IMR-90 (cell line): ENCODE data around the gene WRAP73. TPM values are rescaled to one million over a fixed set of nuclear protein-coding genes. Genes with fewer than 3 reads are reported as not detected.

ENCODE experiments used
- ATAC-seq: fragments of 200-7000 bp; cut with Tn5 transposase; 2 replicates; pipeline ENCODE4 v1.9.1; 2020; ENCODE audit warnings: low read depth, mild to moderate bottlenecking, moderate library complexity
- BruUV-seq: library from RNA; stranded (reverse); fragments of 400-500 nt; replicated peaks from 2 replicates; lab custom pipeline; 2021; lab: Mats Ljungman, UMichigan
- CTCF ChIA-PET: fragments of 300-600 bp; formaldehyde crosslinking; extraction: SDS; loops from one replicate; lab custom pipeline; 2021; ENCODE audit warnings: antibody characterized with exemption; lab: Yijun Ruan, JAX
- POLR2A ChIA-PET: fragments of 300-600 bp; sonication (Branson Sonifier 250); formaldehyde crosslinking; loops from one replicate; lab custom pipeline; 2022; ENCODE audit warnings: antibody characterized with exemption; ENCODE audit not compliant: unreplicated experiment; lab: Charles Lee
- DNase-seq: peaks from one replicate; pipeline ENCODE4 v3.0.0; 2013
- H2AFZ ChIP-seq: replicated peaks from 2 replicates; pipeline ENCODE3; 2013; ENCODE audit warnings: low read length, mild to moderate bottlenecking; ENCODE audit not compliant: poor library complexity
- H2AK5ac ChIP-seq: 2 replicates; pipeline ENCODE4 v1.6.1; 2013; ENCODE audit warnings: low read depth, low read length, inconsistent platforms
- H2AK9ac ChIP-seq: replicated peaks from 2 replicates; pipeline ENCODE3; 2013; ENCODE audit warnings: mild to moderate bottlenecking, low read depth, low read length, moderate library complexity; ENCODE audit not compliant: poor library complexity
- H2BK120ac ChIP-seq: 2 replicates; pipeline ENCODE4 v1.6.1; 2013; ENCODE audit warnings: low read depth, low read length, inconsistent platforms
- H2BK15ac ChIP-seq: 3 replicates; pipeline ENCODE4 v1.6.1; 2013; ENCODE audit warnings: low read depth, low read length, inconsistent platforms
- H2BK20ac ChIP-seq: 2 replicates; pipeline ENCODE4 v1.6.1; 2013; ENCODE audit warnings: low read depth, mild to moderate bottlenecking, inconsistent platforms, low read length, moderate library complexity
- H2BK5ac ChIP-seq: 2 replicates; pipeline ENCODE4 v1.6.1; 2013; ENCODE audit warnings: mild to moderate bottlenecking, low read depth, low read length, inconsistent platforms; ENCODE audit not compliant: poor library complexity, severe bottlenecking
- H3K14ac ChIP-seq: replicated peaks from 2 replicates; pipeline ENCODE4 v1.6.1; 2013; ENCODE audit warnings: low read depth, low read length, inconsistent platforms
- H3K18ac ChIP-seq: 2 replicates; pipeline ENCODE4 v1.6.1; 2013; ENCODE audit warnings: low read depth, low read length, control low read depth
- H3K23ac ChIP-seq: 2 replicates; pipeline ENCODE4 v1.6.1; 2013; ENCODE audit warnings: low read depth, low read length, inconsistent platforms
- H3K27ac ChIP-seq: 2 replicates; pipeline ENCODE4 v1.5.1; 2013; ENCODE audit warnings: mild to moderate bottlenecking, control low read depth, low read length; ENCODE audit not compliant: insufficient read depth
- H3K27me3 ChIP-seq: 2 replicates; pipeline ENCODE4 v1.6.1; 2013; ENCODE audit warnings: low read length; ENCODE audit not compliant: control insufficient read depth, insufficient read depth
- H3K36me3 ChIP-seq: 2 replicates; pipeline ENCODE4 v1.6.1; 2013; ENCODE audit warnings: low read length, mixed read lengths; ENCODE audit not compliant: control insufficient read depth, insufficient read depth
- H3K4ac ChIP-seq: 2 replicates; pipeline ENCODE4 v1.6.1; 2013; ENCODE audit warnings: low read depth, low read length, inconsistent platforms
- H3K4me1 ChIP-seq: 2 replicates; pipeline ENCODE4 v1.6.1; 2013; ENCODE audit warnings: low read length, mixed read lengths; ENCODE audit not compliant: control insufficient read depth, insufficient read depth
- H3K4me2 ChIP-seq: 2 replicates; pipeline ENCODE4 v1.6.1; 2013; ENCODE audit warnings: low read depth, mild to moderate bottlenecking, control low read depth, low read length, moderate library complexity
- H3K4me3 ChIP-seq: 2 replicates; pipeline ENCODE4 v1.5.1; 2013; ENCODE audit warnings: low read depth, mild to moderate bottlenecking, control low read depth, low read length, moderate library complexity; ENCODE audit not compliant: insufficient read depth
- H3K56ac ChIP-seq: 2 replicates; pipeline ENCODE4 v1.6.1; 2013; ENCODE audit warnings: low read length, inconsistent platforms; ENCODE audit not compliant: insufficient read depth; ENCODE audit errors: extremely low read depth
- H3K79me1 ChIP-seq, 2 experiments: 2 replicates each; pipeline ENCODE4 v1.6.1; 2013; ENCODE audit warnings: low read length in 2 of 2, inconsistent platforms in 1 of 2, low read depth in 1 of 2
- H3K9ac ChIP-seq: 2 replicates; pipeline ENCODE4 v1.6.1; 2013; ENCODE audit warnings: low read depth, low read length, control low read depth
- H3K9me1 ChIP-seq: 2 replicates; pipeline ENCODE4 v1.6.1; 2013; ENCODE audit warnings: low read length, inconsistent platforms; ENCODE audit not compliant: insufficient read depth
- H3K9me3 ChIP-seq: 2 replicates; pipeline ENCODE4 v1.6.1; 2013; ENCODE audit warnings: low read length; ENCODE audit not compliant: control insufficient read depth, insufficient read depth
- H4K20me1 ChIP-seq: 2 replicates; pipeline ENCODE4 v1.6.1; 2013; ENCODE audit warnings: low read length, inconsistent platforms; ENCODE audit not compliant: insufficient read depth
- H4K5ac ChIP-seq: 2 replicates; pipeline ENCODE4 v1.6.1; 2013; ENCODE audit warnings: mild to moderate bottlenecking, low read depth, low read length, control low read depth
- H4K8ac ChIP-seq, 2 experiments: 2 replicates each; pipeline ENCODE4 v1.6.1; 2013; ENCODE audit warnings: low read depth in 2 of 2, low read length in 2 of 2, control low read depth in 1 of 2, inconsistent platforms in 1 of 2
- H4K91ac ChIP-seq: 2 replicates; pipeline ENCODE4 v1.6.1; 2013; ENCODE audit warnings: low read depth, low read length, inconsistent platforms; ENCODE audit not compliant: insufficient read depth
- BHLHE40 ChIP-seq: fragments of 150-350 bp; IDR thresholded peaks from 2 replicates; pipeline ENCODE4 v1.6.1; 2016; ENCODE audit warnings: mild to moderate bottlenecking, low read depth, low read length
- CEBPB ChIP-seq: IDR thresholded peaks from 2 replicates; pipeline ENCODE4 v1.6.1; 2012; ENCODE audit warnings: low read depth, low read length, improper control_type of control experiment
- CHD1 ChIP-seq: IDR thresholded peaks from 2 replicates; pipeline ENCODE4 v1.6.1; 2012; ENCODE audit warnings: low read depth, low read length, improper control_type of control experiment
- FOS ChIP-seq: fragments of 150-350 bp; IDR thresholded peaks from 2 replicates; pipeline ENCODE4 v1.6.1; 2016; ENCODE audit warnings: low read depth, low read length
- MAFK ChIP-seq: IDR thresholded peaks from 2 replicates; pipeline ENCODE4 v1.6.1; 2012; ENCODE audit warnings: low read depth, low read length, improper control_type of control experiment
- MAZ ChIP-seq: IDR thresholded peaks from 2 replicates; pipeline ENCODE4 v1.6.1; 2012; ENCODE audit warnings: low read depth, mild to moderate bottlenecking, low read length, improper control_type of control experiment, moderate library complexity, borderline replicate concordance
- MXI1 ChIP-seq: IDR thresholded peaks from 2 replicates; pipeline ENCODE4 v1.6.1; 2012; ENCODE audit warnings: low read depth, mild to moderate bottlenecking, low read length, moderate library complexity, borderline replicate concordance
- NFE2L2 ChIP-seq: fragments of 150-350 bp; IDR thresholded peaks from 2 replicates; pipeline ENCODE4 v1.6.1; 2016; ENCODE audit warnings: low read depth, mild to moderate bottlenecking, low read length
- RCOR1 ChIP-seq: IDR thresholded peaks from 2 replicates; pipeline ENCODE4 v1.6.1; 2012; ENCODE audit warnings: mild to moderate bottlenecking, low read length, improper control_type of control experiment; ENCODE audit not compliant: insufficient replicate concordance
- SMC3 ChIP-seq: fragments of 150-350 bp; IDR thresholded peaks from 2 replicates; pipeline ENCODE4 v1.6.1; 2016; ENCODE audit warnings: low read depth, mild to moderate bottlenecking, antibody characterized with exemption, low read length, moderate library complexity
- WGBS, 2 experiments: methylation state at CpG; one replicate each; pipeline versions ENCODE4 v1.1.5 to v1.1.7; 2013; ENCODE audit warnings: missing lambda C conversion rate in 2 of 2; ENCODE audit not compliant: insufficient read length in 1 of 2; ENCODE audit errors: extremely low coverage in 2 of 2; 5-methylcytosine and 5-hydroxymethylcytosine counted together
- dilution Hi-C: fragments of 300-500 bp; cut with HindIII; formaldehyde crosslinking; loops from one replicate; pipeline ENCODE4 v1.14.3; 2018; ENCODE audit warnings: low sequenced_read_pairs; ENCODE audit not compliant: unreplicated experiment
- in situ Hi-C: fragments of 300-500 bp; cut with MboI; formaldehyde crosslinking; loops from 3 replicates; pipeline ENCODE4 v1.14.3; 2019; ENCODE audit warnings: low sequenced_read_pairs, inconsistent platforms, mixed read lengths
- intact Hi-C: fragments of 100-400 bp; cut with micrococcal nuclease; formaldehyde crosslinking; loops from 2 replicates; pipeline ENCODE4 v1.10.0; 2022
- polyA plus RNA-seq, 3 experiments: library from polyadenylated mRNA; depleted of rRNA; stranded (reverse); fragments of >200 nt; gene quantifications; 2 replicates each; pipeline ENCODE4 v1.2.3, GENCODE V29; 2012; ENCODE audit warnings: low replicate concordance in 1 of 3
- total RNA-seq: library from RNA; depleted of rRNA; stranded (reverse); fragments of >200 nt; gene quantifications from 2 replicates; pipeline ENCODE4 v1.2.3, GENCODE V29; 2012
- TF ChIP-seq, protein P1 (sequence below): fragments of 150-350 bp; IDR thresholded peaks from 2 replicates; pipeline ENCODE4 v1.6.1; 2017; ENCODE audit warnings: mild to moderate bottlenecking, antibody characterized with exemption, low read length, low read depth
- TF ChIP-seq, protein P2 (sequence below): fragments of 150-350 bp; IDR thresholded peaks from 2 replicates; pipeline ENCODE4 v1.6.1; 2016; ENCODE audit warnings: low read depth, mild to moderate bottlenecking, low read length, moderate library complexity, borderline replicate concordance

Gene WRAP73
- total and polyA plus RNA-seq, 2 of the 4 experiments (the other 2 are of a cell fraction): 10.8 to 23.6 TPM

DNA sequence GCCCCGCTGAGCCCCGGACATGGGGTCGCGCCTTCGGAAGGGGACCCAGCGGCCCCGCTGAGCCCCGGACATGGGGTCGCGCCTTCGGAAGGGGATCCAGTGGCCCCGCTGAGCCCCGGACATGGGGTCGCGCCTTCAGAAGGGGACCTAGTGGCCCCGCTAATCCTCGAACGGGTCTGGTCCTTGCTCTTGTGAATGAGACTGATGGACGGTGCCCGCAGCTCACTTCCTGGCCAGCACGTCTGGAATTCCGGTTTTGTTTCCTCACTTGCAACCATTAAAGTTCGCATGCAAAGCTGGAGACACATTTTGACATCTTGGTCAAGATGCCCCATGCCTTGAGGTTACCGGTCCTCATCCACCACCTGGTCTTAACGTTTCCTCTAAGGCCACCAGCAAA, 5.6 kb downstream of the WRAP73 start:
- TF ChIP-seq RCOR1: no peak
- no peak for TF ChIP-seq MXI1
- TF ChIP-seq FOS: no peak
- TF ChIP-seq NFE2L2: no peak
- no peak for TF ChIP-seq MAFK
- TF ChIP-seq SMC3: no peak
- no peak for TF ChIP-seq MAZ
- no peak for TF ChIP-seq CEBPB
- TF ChIP-seq CHD1: no peak
- TF ChIP-seq BHLHE40: no peak
- TF ChIP-seq, protein P1, sequence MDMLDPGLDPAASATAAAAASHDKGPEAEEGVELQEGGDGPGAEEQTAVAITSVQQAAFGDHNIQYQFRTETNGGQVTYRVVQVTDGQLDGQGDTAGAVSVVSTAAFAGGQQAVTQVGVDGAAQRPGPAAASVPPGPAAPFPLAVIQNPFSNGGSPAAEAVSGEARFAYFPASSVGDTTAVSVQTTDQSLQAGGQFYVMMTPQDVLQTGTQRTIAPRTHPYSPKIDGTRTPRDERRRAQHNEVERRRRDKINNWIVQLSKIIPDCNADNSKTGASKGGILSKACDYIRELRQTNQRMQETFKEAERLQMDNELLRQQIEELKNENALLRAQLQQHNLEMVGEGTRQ: no peak
- TF ChIP-seq, protein P2, sequence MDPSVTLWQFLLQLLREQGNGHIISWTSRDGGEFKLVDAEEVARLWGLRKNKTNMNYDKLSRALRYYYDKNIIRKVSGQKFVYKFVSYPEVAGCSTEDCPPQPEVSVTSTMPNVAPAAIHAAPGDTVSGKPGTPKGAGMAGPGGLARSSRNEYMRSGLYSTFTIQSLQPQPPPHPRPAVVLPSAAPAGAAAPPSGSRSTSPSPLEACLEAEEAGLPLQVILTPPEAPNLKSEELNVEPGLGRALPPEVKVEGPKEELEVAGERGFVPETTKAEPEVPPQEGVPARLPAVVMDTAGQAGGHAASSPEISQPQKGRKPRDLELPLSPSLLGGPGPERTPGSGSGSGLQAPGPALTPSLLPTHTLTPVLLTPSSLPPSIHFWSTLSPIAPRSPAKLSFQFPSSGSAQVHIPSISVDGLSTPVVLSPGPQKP: no peak
- Histone ChIP-seq H2BK120ac (no peak overlapping the region), H2AK5ac (no peak overlapping the region), H3K27me3 (no peaks in the 10 kb centered on the region), H4K91ac (no peak overlapping the region), H4K20me1 (no peaks in the 10 kb centered on the region), H2BK5ac (no peak overlapping the region), H3K4me2 (no peak overlapping the region), H3K18ac (no peak overlapping the region), H2AK9ac (no peak overlapping the region), H3K79me1 (peaks cover 4 to 11% of the 10 kb centered on the region in 2 experiments), H3K23ac (no peak overlapping the region), H3K4ac (no peak overlapping the region), H3K9ac (no peak overlapping the region), H3K4me3 (no peak overlapping the region), H3K9me1 (0 out of 2 replicates have a peak, but pooled peaks cover 3% of the 10 kb centered on the region), H2BK15ac (no peak overlapping the region), H4K8ac (no peak overlapping the region), H2BK20ac (no peak overlapping the region), H3K36me3 (peaks cover 31% of the 10 kb centered on the region), H3K27ac (no peak overlapping the region), H3K9me3 (no peaks in the 10 kb centered on the region), H2AFZ (no peak overlapping the region), H3K4me1 (no peaks in the 10 kb centered on the region), H4K5ac (no peak overlapping the region), H3K14ac (no peak overlapping the region), H3K56ac (no peak overlapping the region)
- ATAC-seq (no peak), DNase-seq (no peak)
- WGBS, 2 experiments: 95% methylated on average over 6 of the region's 25 CpGs; no CpG with 5 or more reads in 1 of the 2 experiments
- intact Hi-C loops (no loop called here), in situ Hi-C loops (no loop called here), dilution Hi-C loops (no loop called here)
- CTCF ChIA-PET: no interaction called here
- no TSS peak for BruUV-seq
- POLR2A ChIA-PET: no interaction called here
